BLaER1 (cell line): ENCODE results near the gene PLPP7.
A peak's percentile ranks its signal among the peaks of the same experiment; 100 is the strongest.

Experiments
- H3K27ac ChIP-seq: shearing (Covaris generic); formaldehyde crosslinking; 2 replicates; pipeline ENCODE4 v1.8.1; 2022
- H3K27me3 ChIP-seq: shearing (Covaris generic); formaldehyde crosslinking; 2 replicates; pipeline ENCODE4 v1.8.1; 2022
- H3K36me3 ChIP-seq: shearing (Covaris generic); formaldehyde crosslinking; 2 replicates; pipeline ENCODE4 v1.8.1; 2022
- H3K4me1 ChIP-seq: shearing (Covaris generic); formaldehyde crosslinking; 2 replicates; pipeline ENCODE4 v1.8.1; 2022
- H3K4me2 ChIP-seq: shearing (Covaris generic); formaldehyde crosslinking; 2 replicates; pipeline ENCODE4 v1.8.1; 2022
- H3K4me3 ChIP-seq: shearing (Covaris generic); formaldehyde crosslinking; 2 replicates; pipeline ENCODE4 v1.8.1; 2022
- H3K9ac ChIP-seq: shearing (Covaris generic); formaldehyde crosslinking; 2 replicates; pipeline ENCODE4 v1.8.1; 2022
- H3K9me3 ChIP-seq: shearing (Covaris generic); formaldehyde crosslinking; 2 replicates; pipeline ENCODE4 v1.8.1; 2022
- H4K20me1 ChIP-seq: shearing (Covaris generic); formaldehyde crosslinking; 2 replicates; pipeline ENCODE4 v1.8.1; 2022
- Cebpa-rat ChIP-seq: shearing (Covaris generic); IDR thresholded peaks from 2 replicates; pipeline ENCODE4 v1.8.1; 2022

Gene PLPP7

DNA sequence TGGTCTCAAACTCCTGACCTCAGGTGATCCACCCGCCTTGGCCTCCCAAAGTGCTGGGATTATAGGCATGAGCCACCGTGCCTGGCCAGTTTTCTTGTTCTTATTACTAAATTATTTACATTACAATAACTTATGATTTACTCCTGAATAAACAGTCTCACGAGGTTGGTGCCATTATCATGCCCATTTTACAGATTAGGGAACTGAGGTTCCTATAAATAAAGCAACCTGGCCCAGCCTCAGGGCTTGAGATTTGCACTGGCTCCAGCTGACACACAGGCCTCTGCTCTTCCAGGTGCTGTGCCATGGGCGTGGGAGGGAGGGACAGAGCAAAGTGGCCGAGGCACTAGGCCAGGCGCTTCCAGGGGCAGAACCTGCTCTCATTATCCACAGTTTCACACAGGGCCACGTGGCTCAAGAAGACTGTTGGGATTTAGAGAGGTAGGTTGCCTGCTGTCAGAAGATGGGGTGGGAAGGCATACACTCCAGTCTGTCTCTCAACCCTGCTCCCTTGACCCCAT, 2.3 kb downstream of the PLPP7 start:
- Histone ChIP-seq H3K4me2 (peak overlapping the region; percentile 96; the same call in 1 of the 2 replicates), H3K9me3 (no peaks in the 10 kb centered on the region), H3K36me3 (no peaks in the 10 kb centered on the region), H3K4me3 (no peak overlapping the region), H3K4me1 (peaks cover 61% of the 10 kb centered on the region), H3K27me3 (no peaks in the 10 kb centered on the region), H3K27ac (no peak overlapping the region), H3K9ac (no peak overlapping the region), H4K20me1 (peaks cover 25% of the 10 kb centered on the region)
- no peak for TF ChIP-seq Cebpa-rat

DNA sequence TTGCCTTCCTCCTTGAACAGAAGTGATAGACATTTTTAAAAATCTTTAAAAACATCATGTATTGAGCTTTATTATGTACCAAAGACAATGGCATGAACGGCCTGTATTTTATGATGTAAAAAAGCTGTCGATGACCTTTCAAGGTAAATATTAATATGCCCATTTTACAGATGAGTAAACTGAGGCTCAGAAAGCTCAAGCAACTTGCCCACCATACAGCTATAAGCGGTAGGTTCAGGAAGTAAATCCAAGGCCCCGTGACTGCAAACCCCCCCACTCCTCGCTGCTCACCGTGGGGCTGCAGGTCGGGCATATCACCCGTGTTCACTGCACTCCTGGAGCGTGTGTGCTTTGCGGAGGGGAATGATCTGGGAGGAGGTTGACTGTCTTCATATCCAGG, 3.4 kb downstream of the PLPP7 start:
- no peak overlapping the region for H3K9ac ChIP-seq
- no peak overlapping the region for H3K27ac ChIP-seq
- no peaks in the 10 kb centered on the region for H3K27me3 ChIP-seq
- H3K4me3 ChIP-seq = no peak overlapping the region
- no peaks in the 10 kb centered on the region for H3K36me3 ChIP-seq
- H3K4me1 ChIP-seq = peaks cover 69% of the 10 kb centered on the region
- H3K9me3 ChIP-seq = no peaks in the 10 kb centered on the region
- H3K4me2 ChIP-seq = no peak overlapping the region
- TF ChIP-seq Cebpa-rat = no peak
- peaks cover 35% of the 10 kb centered on the region for H4K20me1 ChIP-seq

DNA sequence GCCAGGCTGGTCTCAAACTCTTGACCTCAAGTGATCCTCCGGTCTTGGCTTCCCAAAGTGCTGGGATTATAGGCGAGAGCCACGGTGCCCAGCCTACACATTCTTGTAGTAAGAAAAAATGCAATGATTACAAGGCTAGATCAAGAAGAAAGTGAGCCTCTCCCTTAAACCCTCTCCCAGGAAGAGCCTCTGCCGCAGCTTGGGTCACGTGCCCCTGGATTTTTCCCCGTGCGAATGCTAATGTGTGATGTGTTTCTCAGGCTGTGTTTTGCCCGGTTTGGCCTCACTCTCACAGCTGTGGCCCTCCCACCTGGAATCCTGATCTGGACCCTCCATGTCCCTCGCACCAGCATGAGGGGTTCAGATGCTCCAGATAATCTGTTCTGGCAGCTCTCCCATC, 6.9 kb downstream of the PLPP7 start:
- H3K4me1 ChIP-seq = peaks cover 69% of the 10 kb centered on the region
- peak overlapping the region; percentile 83; the same call in 1 of the 2 replicates for H3K4me2 ChIP-seq
- H3K27me3 ChIP-seq = no peaks in the 10 kb centered on the region
- H3K9me3 ChIP-seq = no peaks in the 10 kb centered on the region
- H3K9ac ChIP-seq = no peak overlapping the region
- no peak overlapping the region for H3K27ac ChIP-seq
- H3K4me3 ChIP-seq = no peak overlapping the region
- TF ChIP-seq Cebpa-rat = no peak
- no peaks in the 10 kb centered on the region for H3K36me3 ChIP-seq
- H4K20me1 ChIP-seq = peaks cover 53% of the 10 kb centered on the region

DNA sequence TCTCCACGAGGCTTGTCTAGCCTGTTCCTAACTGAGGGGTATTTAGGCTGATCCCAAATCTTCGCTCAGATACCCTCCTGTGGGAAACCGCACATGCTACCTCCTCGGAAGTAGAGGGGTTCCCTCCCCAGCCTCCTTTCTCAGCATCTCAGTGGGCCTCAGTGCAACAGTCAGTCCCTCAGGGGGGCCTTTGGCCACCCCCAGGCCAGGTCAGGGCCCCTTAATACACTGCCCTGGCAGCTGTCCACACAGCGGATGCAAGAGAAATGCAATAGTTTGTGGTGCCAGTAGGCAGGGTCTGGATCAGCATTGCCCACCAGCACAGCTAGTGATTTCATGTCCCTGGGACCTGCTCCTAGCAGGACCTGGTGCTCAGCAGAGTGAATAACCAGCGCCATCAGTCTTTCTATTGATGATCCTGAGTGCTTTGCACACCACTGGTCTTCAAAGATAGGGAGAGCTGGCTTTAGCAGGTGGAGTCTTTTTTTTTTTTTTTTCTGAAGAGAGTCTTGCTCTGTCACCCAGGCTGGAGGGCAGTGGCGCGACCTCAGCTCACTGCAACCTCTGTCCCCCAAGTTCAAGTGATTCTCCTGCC, 7.5 kb downstream of the PLPP7 start:
- H4K20me1 ChIP-seq = peaks cover 54% of the 10 kb centered on the region
- TF ChIP-seq Cebpa-rat = no peak
- no peak overlapping the region for H3K4me3 ChIP-seq
- no peak overlapping the region for H3K27ac ChIP-seq
- H3K36me3 ChIP-seq = no peaks in the 10 kb centered on the region
- peaks cover 70% of the 10 kb centered on the region for H3K4me1 ChIP-seq
- H3K4me2 ChIP-seq = peak overlapping the region; percentile 83; the same call in 1 of the 2 replicates
- no peak overlapping the region for H3K9ac ChIP-seq
- no peaks in the 10 kb centered on the region for H3K9me3 ChIP-seq
- H3K27me3 ChIP-seq = no peaks in the 10 kb centered on the region

DNA sequence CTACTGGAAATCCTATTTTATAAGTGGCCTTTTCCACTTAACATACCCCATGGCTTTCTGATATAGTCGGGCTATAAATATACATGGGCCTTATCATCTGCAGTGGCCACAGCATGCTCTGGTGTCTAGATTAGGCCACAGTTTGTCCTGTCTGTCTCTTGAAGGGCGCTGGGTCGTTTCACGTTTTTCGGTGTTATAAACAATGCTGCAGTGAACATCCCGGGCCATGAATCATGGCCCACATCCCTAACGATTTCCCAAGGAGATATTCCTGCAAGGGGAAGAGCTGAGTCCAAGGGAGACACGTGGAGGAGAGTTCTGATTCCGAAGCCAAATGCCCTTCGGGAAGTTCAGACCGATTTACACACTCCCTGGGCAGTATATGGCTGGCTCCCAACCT, 8.4 kb downstream of the PLPP7 start:
- TF ChIP-seq Cebpa-rat = no peak
- H3K27me3 ChIP-seq = no peaks in the 10 kb centered on the region
- H3K4me2 ChIP-seq = peak overlapping the region; percentile 83
- H3K9me3 ChIP-seq = no peaks in the 10 kb centered on the region
- H3K27ac ChIP-seq = no peak overlapping the region
- H3K9ac ChIP-seq = peak overlapping the region; percentile 39; the same call in 1 of the 2 replicates
- H4K20me1 ChIP-seq = peaks cover 61% of the 10 kb centered on the region
- no peaks in the 10 kb centered on the region for H3K36me3 ChIP-seq
- no peak overlapping the region for H3K4me3 ChIP-seq
- peaks cover 78% of the 10 kb centered on the region for H3K4me1 ChIP-seq

DNA sequence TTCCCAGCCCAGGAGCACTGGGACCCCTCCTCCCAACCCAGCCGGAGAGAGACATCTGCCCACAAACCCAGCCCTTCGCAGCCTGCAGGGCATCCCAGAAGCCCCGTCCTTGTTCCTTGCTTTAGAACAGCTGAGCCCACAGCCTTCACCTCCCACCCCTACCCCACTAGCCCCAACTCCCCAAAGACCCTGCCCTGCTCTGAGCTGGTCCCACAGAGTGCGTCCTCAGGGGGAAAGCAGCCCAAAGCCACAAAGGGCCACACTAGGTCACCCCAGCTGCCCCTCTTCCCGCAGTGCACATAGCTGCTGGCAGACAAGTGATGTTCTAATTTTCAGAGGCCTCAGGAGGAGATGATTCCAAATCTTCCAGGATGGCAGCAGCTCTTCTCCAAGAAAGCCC, 8.8 kb downstream of the PLPP7 start:
- Histone ChIP-seq H4K20me1 (peaks cover 59% of the 10 kb centered on the region), H3K4me2 (peak overlapping the region; percentile 83), H3K27ac (peak overlapping the region; percentile 54; the same call in 1 of the 2 replicates), H3K4me1 (peaks cover 78% of the 10 kb centered on the region), H3K9ac (peak overlapping the region; percentile 39; the same call in 1 of the 2 replicates), H3K9me3 (no peaks in the 10 kb centered on the region), H3K27me3 (no peaks in the 10 kb centered on the region), H3K36me3 (no peaks in the 10 kb centered on the region), H3K4me3 (no peak overlapping the region)
- TF ChIP-seq Cebpa-rat = no peak

DNA sequence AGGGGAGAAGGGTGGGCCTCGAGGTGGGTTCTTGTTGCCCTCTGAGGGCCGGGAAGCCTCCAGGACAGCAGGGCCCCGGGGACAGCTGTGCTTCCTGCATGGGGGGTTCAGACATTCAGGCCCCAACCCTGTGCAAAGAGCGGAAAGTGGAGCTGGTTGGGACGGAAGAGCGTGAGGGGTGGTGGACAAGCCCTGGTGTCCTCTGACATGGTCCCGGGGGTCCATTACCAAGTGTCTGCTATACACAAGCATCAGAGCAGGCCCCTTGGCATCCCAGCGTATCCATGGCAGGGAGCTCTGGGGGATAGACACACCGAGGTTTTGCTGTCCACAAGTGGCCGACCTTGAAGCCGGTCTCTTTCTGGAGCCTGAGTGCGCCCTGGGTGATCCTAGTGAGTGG, 9.3 kb downstream of the PLPP7 start:
- Histone ChIP-seq H3K36me3 (no peaks in the 10 kb centered on the region), H3K4me1 (peaks cover 78% of the 10 kb centered on the region), H3K27me3 (no peaks in the 10 kb centered on the region), H3K4me2 (peak overlapping the region; percentile 83), H3K4me3 (no peak overlapping the region), H3K27ac (peak overlapping the region; percentile 54; the same call in 1 of the 2 replicates), H3K9ac (0 out of 2 replicates have a peak overlapping the region, but pooled peaks have one; percentile 39), H3K9me3 (no peaks in the 10 kb centered on the region), H4K20me1 (peaks cover 59% of the 10 kb centered on the region)
- TF ChIP-seq Cebpa-rat = no peak

DNA sequence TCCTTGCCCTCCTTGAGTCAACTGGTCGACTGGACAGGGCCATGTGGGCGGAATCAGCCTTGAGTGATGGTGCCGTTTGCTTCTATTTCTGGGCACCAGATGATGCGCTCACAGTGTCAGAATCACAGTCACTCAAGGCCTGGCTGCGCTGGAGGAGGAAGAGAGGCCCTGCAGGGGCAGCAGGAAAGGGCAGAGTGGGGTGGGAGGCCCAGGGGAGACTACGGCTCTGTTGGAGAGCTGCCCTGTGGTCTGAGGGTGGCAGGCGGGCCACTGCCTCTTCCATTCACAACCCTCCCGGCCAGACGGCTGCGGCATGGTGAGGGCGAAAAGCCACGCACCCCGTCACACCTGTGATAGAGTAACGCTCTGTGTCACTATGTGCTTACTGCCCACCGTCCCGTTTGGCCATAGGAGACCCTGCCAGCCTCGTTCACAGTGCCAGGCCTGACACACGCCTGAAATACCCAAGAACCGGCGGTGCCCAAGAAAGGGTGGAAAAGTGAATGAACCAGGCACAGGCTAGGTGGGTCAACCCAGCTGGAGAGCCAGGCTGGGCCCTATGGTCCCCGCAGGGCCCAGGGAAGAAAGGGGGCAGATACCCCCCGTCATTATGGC, 9.9 kb downstream of the PLPP7 start:
- H3K4me1 ChIP-seq = peaks cover 83% of the 10 kb centered on the region

DNA sequence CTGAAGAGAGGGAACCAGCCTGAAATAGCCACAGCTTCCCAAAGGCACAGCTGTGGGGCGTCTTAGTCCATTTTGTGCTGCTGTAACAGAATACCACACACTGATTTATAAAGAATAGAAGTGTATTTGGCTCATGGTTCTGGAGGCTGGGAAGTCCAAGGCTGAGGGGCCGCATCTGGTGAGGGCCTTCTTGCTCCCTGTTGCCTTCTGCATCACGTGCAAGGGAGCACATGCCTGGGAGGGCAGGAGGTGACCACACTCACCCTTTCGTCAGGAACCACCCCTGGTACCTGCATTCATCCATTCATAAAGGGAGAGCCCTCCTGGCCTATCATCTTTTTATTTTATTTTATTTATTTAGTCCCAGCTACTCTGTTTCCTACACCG, 10.4 kb downstream of the PLPP7 start:
- H3K36me3 ChIP-seq = no peaks in the 10 kb centered on the region
- peaks cover 88% of the 10 kb centered on the region for H3K4me1 ChIP-seq
- no peaks in the 10 kb centered on the region for H3K27me3 ChIP-seq
- H4K20me1 ChIP-seq = peaks cover 58% of the 10 kb centered on the region
- TF ChIP-seq Cebpa-rat = no peak
- no peaks in the 10 kb centered on the region for H3K9me3 ChIP-seq
- no peak overlapping the region for H3K27ac ChIP-seq
- no peak overlapping the region for H3K9ac ChIP-seq
- peak overlapping the region; percentile 83; the same call in 1 of the 2 replicates for H3K4me2 ChIP-seq
- no peak overlapping the region for H3K4me3 ChIP-seq

More for the DNA sequence above, 9.9 kb downstream of the PLPP7 start:
- Histone ChIP-seq H4K20me1 (peaks cover 58% of the 10 kb centered on the region), H3K27ac (no peak overlapping the region), H3K4me3 (no peak overlapping the region), H3K9me3 (no peaks in the 10 kb centered on the region), H3K9ac (no peak overlapping the region), H3K27me3 (no peaks in the 10 kb centered on the region), H3K4me2 (peak overlapping the region; percentile 83), H3K36me3 (no peaks in the 10 kb centered on the region)
- no peak for TF ChIP-seq Cebpa-rat

DNA sequence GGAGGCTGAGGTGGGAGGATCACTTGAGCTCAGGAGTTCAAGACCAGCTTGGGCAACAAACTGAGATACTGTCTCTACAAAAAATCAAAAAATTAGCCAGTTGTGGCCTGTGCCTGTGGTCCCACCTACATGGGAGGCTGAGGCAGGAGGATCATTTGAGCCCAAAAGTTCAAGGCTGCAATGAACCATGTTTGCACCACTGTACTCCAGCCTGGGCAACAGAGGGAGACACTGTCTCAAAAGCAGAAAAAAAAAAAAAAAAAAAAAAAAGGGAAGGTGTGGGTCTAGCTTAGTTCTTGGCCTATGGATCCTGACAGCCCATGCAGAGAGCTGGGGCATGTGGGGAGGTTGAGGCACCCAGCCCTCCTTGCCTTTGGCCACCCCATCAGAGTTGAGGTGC, 10.9 kb downstream of the PLPP7 start:
- Histone ChIP-seq H3K27ac (no peak overlapping the region), H3K9me3 (no peaks in the 10 kb centered on the region), H3K4me2 (peak overlapping the region; percentile 87; the same call in 1 of the 2 replicates), H3K4me3 (no peak overlapping the region), H3K4me1 (peaks cover 92% of the 10 kb centered on the region), H3K9ac (no peak overlapping the region), H3K27me3 (no peaks in the 10 kb centered on the region), H4K20me1 (peaks cover 58% of the 10 kb centered on the region), H3K36me3 (no peaks in the 10 kb centered on the region)
- no peak for TF ChIP-seq Cebpa-rat
